CMK (cell line): ENCODE data around the gene TARBP2.
A peak's percentile ranks its signal among the peaks of the same experiment; 100 is the strongest.

Experiments used
- DNase-seq: peaks from one replicate; pipeline ENCODE4 v3.0.0-alpha.2; 2010; ENCODE audit warnings: low read depth

The TARBP2 gene

GRCh38 chr12:53500776-53501614 is at the start of gene TARBP2:
Gene TARBP2, plus strand, starts transcription at chr12:53501283. Its CDS starts 126 bp downstream, at chr12:53501409.
- peak; percentile 98 for DNase-seq

- DNase-seq, result peak; percentile 98
Measured at GRCh38 chr12:53451661-53452158, 49.4 kb upstream of the TARBP2 start, which contains the start of gene PCBP2. Gene PCBP2, plus strand, starts transcription at chr12:53452102. Its CDS starts 2,699 bp downstream, at chr12:53454801.

GRCh38 chr12:53452159-53453077 is 48.7 kb upstream of the TARBP2 start:
- peak; percentile 76 for DNase-seq

- DNase-seq, result no peak
Measured at GRCh38 chr12:53453953-53454640, 47.0 kb upstream of the TARBP2 start.

GRCh38 chr12:53454707-53455106 is 46.4 kb upstream of the TARBP2 start:
- DNase-seq, result no peak

GRCh38 chr12:53456654-53457366 is 44.3 kb upstream of the TARBP2 start:
- no peak for DNase-seq

GRCh38 chr12:53459097-53459496 is 42.0 kb upstream of the TARBP2 start:
- no peak for DNase-seq

GRCh38 chr12:53461059-53461458 is 40.0 kb upstream of the TARBP2 start:
- no peak for DNase-seq

- DNase-seq, result no peak
Measured at GRCh38 chr12:53461591-53461990, 39.5 kb upstream of the TARBP2 start.

GRCh38 chr12:53462935-53463334 is 38.1 kb upstream of the TARBP2 start:
- no peak for DNase-seq

- DNase-seq, result no peak
Measured at GRCh38 chr12:53463802-53464560, 37.1 kb upstream of the TARBP2 start.

- no peak for DNase-seq
Measured at GRCh38 chr12:53464685-53465418, 36.2 kb upstream of the TARBP2 start.

- no peak for DNase-seq
Measured at GRCh38 chr12:53465679-53466078, 35.4 kb upstream of the TARBP2 start.

- no peak for DNase-seq
Measured at GRCh38 chr12:53466640-53467039, 34.4 kb upstream of the TARBP2 start.

GRCh38 chr12:53467082-53467481 is 34.0 kb upstream of the TARBP2 start:
- DNase-seq, result no peak

- no peak for DNase-seq
Measured at GRCh38 chr12:53467880-53468279, 33.2 kb upstream of the TARBP2 start.

- DNase-seq, result no peak
Measured at GRCh38 chr12:53468282-53468681, 32.8 kb upstream of the TARBP2 start.

- no peak for DNase-seq
Measured at GRCh38 chr12:53472056-53472582, 29.0 kb upstream of the TARBP2 start.

GRCh38 chr12:53474077-53474476 is 27.0 kb upstream of the TARBP2 start:
- no peak for DNase-seq

- DNase-seq, result no peak
Measured at GRCh38 chr12:53474819-53475218, 26.3 kb upstream of the TARBP2 start.
